GM18951 (cell line): ENCODE data around the gene CDK5RAP3.

ENCODE experiments used
- POLR2A ChIP-seq: IDR thresholded peaks from 4 replicates; pipeline ENCODE4 v1.6.1; 2011; ENCODE audit warnings: mild to moderate bottlenecking; ENCODE audit not compliant: insufficient read length, insufficient read depth; ENCODE audit errors: extremely low read depth
- in situ Hi-C: fragments of 300-500 bp; cut with MboI; formaldehyde crosslinking; loops from one replicate; pipeline ENCODE4 v1.12.0; 2022; ENCODE audit warnings: low sequenced_read_pairs, mixed read lengths, inconsistent platforms; ENCODE audit not compliant: unreplicated experiment

The CDK5RAP3 gene

GRCh38 chr17:47941246-47942095 lies 29.4 kb upstream of the CDK5RAP3 start, which contains the start of gene PNPO:
Gene PNPO (plus strand): TSS chr17:47941571. CDS start chr17:47941676, 105 bp downstream.
- in situ Hi-C loops = no loop called here

GRCh38 chr17:47942096-47942510 lies 28.8 kb upstream of the CDK5RAP3 start:
- in situ Hi-C loops = no loop called here
- no peak for TF ChIP-seq POLR2A

More at GRCh38 chr17:47941246-47942095, 29.4 kb upstream of the CDK5RAP3 start, which contains the start of gene PNPO:
- TF ChIP-seq POLR2A = peak; percentile 79

- in situ Hi-C loops = no loop called here
- no peak for TF ChIP-seq POLR2A
These were observed 28.3 kb upstream of the CDK5RAP3 start for GRCh38 chr17:47942568-47942967.

GRCh38 chr17:47945080-47945479 lies 25.8 kb upstream of the CDK5RAP3 start:
- TF ChIP-seq POLR2A = no peak
- in situ Hi-C loops = no loop called here

- in situ Hi-C loops = no loop called here
- TF ChIP-seq POLR2A = no peak
These were observed 25.1 kb upstream of the CDK5RAP3 start for GRCh38 chr17:47945529-47946508.

GRCh38 chr17:47946516-47946915 lies 24.4 kb upstream of the CDK5RAP3 start:
- in situ Hi-C loops = no loop called here
- TF ChIP-seq POLR2A = no peak

- in situ Hi-C loops = no loop called here
These were observed 23.9 kb upstream of the CDK5RAP3 start for GRCh38 chr17:47946929-47947397.

GRCh38 chr17:47948706-47949196 lies 22.2 kb upstream of the CDK5RAP3 start:
- in situ Hi-C loops = no loop called here
- no peak for TF ChIP-seq POLR2A

More at GRCh38 chr17:47946929-47947397, 23.9 kb upstream of the CDK5RAP3 start:
- no peak for TF ChIP-seq POLR2A

GRCh38 chr17:47949197-47949759 lies 21.6 kb upstream of the CDK5RAP3 start:
- no peak for TF ChIP-seq POLR2A
- in situ Hi-C loops = no loop called here

GRCh38 chr17:47949946-47950345 lies 21.0 kb upstream of the CDK5RAP3 start:
- no peak for TF ChIP-seq POLR2A
- in situ Hi-C loops = no loop called here

GRCh38 chr17:47950448-47950847 lies 20.5 kb upstream of the CDK5RAP3 start:
- in situ Hi-C loops = no loop called here
- TF ChIP-seq POLR2A = no peak

GRCh38 chr17:47952171-47953021 lies 18.5 kb upstream of the CDK5RAP3 start:
- in situ Hi-C loops = no loop called here
- TF ChIP-seq POLR2A = no peak
